Upper lobe of left lung (tissue), 4 donors: ENCODE measurements around the gene FBXL22.

ENCODE experiments used
- EP300 ChIP-seq, 4 donors: sonication (generic); formaldehyde crosslinking; IDR thresholded peaks; one replicate each; pipeline ENCODE4 v1.5.1; 2017; ENCODE audit warnings: antibody characterized with exemption in 4 of 4, control low read depth in 2 of 4
- POLR2A ChIP-seq, 4 donors: fragments of 450-650 bp; IDR thresholded peaks; one replicate each; pipeline ENCODE4 v1.5.1; 2016 to 2017; ENCODE audit warnings: antibody characterized with exemption in 4 of 4, mild to moderate bottlenecking in 2 of 4
- TF ChIP-seq, protein P1 (sequence below), 6 experiments: fragments of 450-650 bp in 4 of 6; fragments of 200-600 bp in 2 of 6; sonication (generic) in 2 of 6; IDR thresholded peaks; one replicate each; pipeline ENCODE4 v1.5.1; 2016 to 2019; ENCODE audit warnings: antibody characterized with exemption in 6 of 6

DNA sequence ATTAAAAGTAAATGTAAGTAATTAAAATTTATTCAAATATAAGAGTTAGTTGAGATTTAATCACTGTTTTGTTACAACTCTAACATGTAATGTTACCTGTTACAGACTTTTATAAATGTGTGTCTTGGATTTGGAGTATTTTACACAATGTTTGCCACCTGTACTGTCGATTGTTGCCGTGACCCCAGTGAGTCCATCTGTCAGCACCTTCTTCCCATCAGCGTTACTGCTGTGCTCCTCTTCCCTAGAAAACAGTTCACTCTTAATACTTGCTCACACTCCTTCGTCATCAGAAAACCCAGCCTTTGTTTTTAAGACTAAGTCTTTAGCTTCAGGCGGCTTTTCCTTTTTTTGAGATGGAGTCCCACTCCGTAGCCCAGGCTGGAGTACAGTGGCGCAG, 40.5 kb upstream of the FBXL22 start:
- TF ChIP-seq POLR2A (IDR thresholded peaks at IDR 0.05) (no peak), EP300 (IDR thresholded peaks at IDR 0.05) (no peak)
- TF ChIP-seq, protein P1, sequence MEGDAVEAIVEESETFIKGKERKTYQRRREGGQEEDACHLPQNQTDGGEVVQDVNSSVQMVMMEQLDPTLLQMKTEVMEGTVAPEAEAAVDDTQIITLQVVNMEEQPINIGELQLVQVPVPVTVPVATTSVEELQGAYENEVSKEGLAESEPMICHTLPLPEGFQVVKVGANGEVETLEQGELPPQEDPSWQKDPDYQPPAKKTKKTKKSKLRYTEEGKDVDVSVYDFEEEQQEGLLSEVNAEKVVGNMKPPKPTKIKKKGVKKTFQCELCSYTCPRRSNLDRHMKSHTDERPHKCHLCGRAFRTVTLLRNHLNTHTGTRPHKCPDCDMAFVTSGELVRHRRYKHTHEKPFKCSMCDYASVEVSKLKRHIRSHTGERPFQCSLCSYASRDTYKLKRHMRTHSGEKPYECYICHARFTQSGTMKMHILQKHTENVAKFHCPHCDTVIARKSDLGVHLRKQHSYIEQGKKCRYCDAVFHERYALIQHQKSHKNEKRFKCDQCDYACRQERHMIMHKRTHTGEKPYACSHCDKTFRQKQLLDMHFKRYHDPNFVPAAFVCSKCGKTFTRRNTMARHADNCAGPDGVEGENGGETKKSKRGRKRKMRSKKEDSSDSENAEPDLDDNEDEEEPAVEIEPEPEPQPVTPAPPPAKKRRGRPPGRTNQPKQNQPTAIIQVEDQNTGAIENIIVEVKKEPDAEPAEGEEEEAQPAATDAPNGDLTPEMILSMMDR (IDR thresholded peaks at IDR 0.05) = no peak
